ENCODE measurements around the gene ADAM33.

- TF ChIP-seq CTCF (IDR thresholded peaks at IDR 0.05; ENCODE audit: low read length) (no peak), EZH2 (optimal IDR thresholded peaks at IDR 0.05; ENCODE audit: low read depth, low read length) (no peak), EZH2phosphoT487 (IDR thresholded peaks at IDR 0.05; ENCODE audit: low read length) (no peak)
Measured at GRCh38 chr20:3635346-3635745, 46.5 kb downstream of the ADAM33 start.
